Effector memory CD8-positive, alpha-beta T cell (primary cell): ENCODE measurements around the gene JAZF1.

Source experiments
- ATAC-seq: fragments of 150-1000 bp; cut with Tn5 transposase; replicated peaks from 2 replicates; pipeline ENCODE4 v1.10.0; 2021; ENCODE audit warnings: mild to moderate bottlenecking, moderate library complexity
- DNase-seq, 3 experiments: peaks; one replicate each; pipeline ENCODE4 v3.0.0; 2021
- H3K27ac Mint-ChIP-seq, 2 donors: one replicate each; pipeline ENCODE4 v1.8.0; 2022; ENCODE audit warnings: mild to moderate bottlenecking in 2 of 2, mixed read lengths in 2 of 2, moderate library complexity in 2 of 2
- H3K27me3 Mint-ChIP-seq, 2 donors: one replicate each; pipeline ENCODE4 v1.8.0; 2022; ENCODE audit warnings: mixed read lengths in 2 of 2
- H3K36me3 Mint-ChIP-seq: one replicate; pipeline ENCODE4 v1.8.0; 2022; ENCODE audit warnings: mild to moderate bottlenecking, moderate library complexity, mixed read lengths; ENCODE audit not compliant: insufficient read depth
- H3K4me1 Mint-ChIP-seq, 2 donors: one replicate each; pipeline ENCODE4 v1.8.0; 2022; ENCODE audit warnings: low read depth in 2 of 2, mixed read lengths in 2 of 2
- H3K4me3 Mint-ChIP-seq, 2 donors: one replicate each; pipeline ENCODE4 v1.8.0; 2022; ENCODE audit warnings: mild to moderate bottlenecking in 2 of 2, mixed read lengths in 2 of 2, moderate library complexity in 2 of 2
- H3K9me3 Mint-ChIP-seq, 2 donors: one replicate each; pipeline ENCODE4 v1.8.0; 2022; ENCODE audit warnings: mixed read lengths in 2 of 2

Gene JAZF1

GRCh38 chr7:27998382-27998781 lies 182.2 kb downstream of the JAZF1 start:
- no peaks in the 10 kb centered on the region for H3K9me3 Mint-ChIP-seq
- H3K27ac Mint-ChIP-seq: no peak overlapping the region
- H3K27me3 Mint-ChIP-seq: no peaks in the 10 kb centered on the region
- ATAC-seq (no peak), DNase-seq (no peak)
- H3K4me3 Mint-ChIP-seq: no peak overlapping the region
- H3K4me1 Mint-ChIP-seq: peaks cover 11 to 52% of the 10 kb centered on the region in 2 donors
- H3K36me3 Mint-ChIP-seq: peaks cover 3% of the 10 kb centered on the region

GRCh38 chr7:27997188-27997707 lies 183.3 kb downstream of the JAZF1 start:
- H3K4me3 Mint-ChIP-seq: no peak overlapping the region
- peak overlapping the region; percentile 9 to 33 for H3K27ac Mint-ChIP-seq

GRCh38 chr7:27996141-27996540 lies 184.5 kb downstream of the JAZF1 start:
- peaks cover 11 to 55% of the 10 kb centered on the region in 2 donors for H3K4me1 Mint-ChIP-seq
- DNase-seq (no peak), ATAC-seq (no peak)
- no peaks in the 10 kb centered on the region for H3K27me3 Mint-ChIP-seq
- no peaks in the 10 kb centered on the region for H3K9me3 Mint-ChIP-seq
- H3K4me3 Mint-ChIP-seq: no peak overlapping the region
- H3K27ac Mint-ChIP-seq: no peak overlapping the region
- H3K36me3 Mint-ChIP-seq: peaks cover 6% of the 10 kb centered on the region

More at GRCh38 chr7:27997188-27997707, 183.3 kb downstream of the JAZF1 start:
- Mint-ChIP-seq H3K36me3 (peaks cover 3% of the 10 kb centered on the region), H3K9me3 (no peaks in the 10 kb centered on the region), H3K4me1 (peaks cover 11 to 54% of the 10 kb centered on the region in 2 donors), H3K27me3 (no peaks in the 10 kb centered on the region)
- ATAC-seq: no peak
- DNase-seq: no peak

- H3K9me3 Mint-ChIP-seq: no peaks in the 10 kb centered on the region
- DNase-seq (no peak), ATAC-seq (no peak)
- H3K27me3 Mint-ChIP-seq: no peaks in the 10 kb centered on the region
- no peak overlapping the region for H3K4me3 Mint-ChIP-seq
- H3K27ac Mint-ChIP-seq: no peak overlapping the region
- peaks cover 11 to 55% of the 10 kb centered on the region in 2 donors for H3K4me1 Mint-ChIP-seq
- peaks cover 9% of the 10 kb centered on the region for H3K36me3 Mint-ChIP-seq
Observed at GRCh38 chr7:27995228-27995627, 185.4 kb downstream of the JAZF1 start.

GRCh38 chr7:27994639-27995038 lies 186.0 kb downstream of the JAZF1 start:
- Mint-ChIP-seq H3K4me1 (peaks cover 8 to 51% of the 10 kb centered on the region in 2 donors), H3K36me3 (peaks cover 9% of the 10 kb centered on the region), H3K27me3 (no peaks in the 10 kb centered on the region), H3K27ac (peak overlapping the region; percentile 19 to 42), H3K9me3 (no peaks in the 10 kb centered on the region), H3K4me3 (no peak overlapping the region)
- no peak for ATAC-seq
- DNase-seq: no peak

- H3K36me3 Mint-ChIP-seq: peaks cover 9% of the 10 kb centered on the region
- no peaks in the 10 kb centered on the region for H3K9me3 Mint-ChIP-seq
- H3K4me3 Mint-ChIP-seq: no peak overlapping the region
- no peak overlapping the region for H3K27ac Mint-ChIP-seq
- ATAC-seq (no peak), DNase-seq (no peak)
- H3K4me1 Mint-ChIP-seq: peaks cover 6 to 44% of the 10 kb centered on the region in 2 donors
- no peaks in the 10 kb centered on the region for H3K27me3 Mint-ChIP-seq
Observed at GRCh38 chr7:27992755-27993493, 187.7 kb downstream of the JAZF1 start.

- no peaks in the 10 kb centered on the region for H3K9me3 Mint-ChIP-seq
- no peaks in the 10 kb centered on the region for H3K27me3 Mint-ChIP-seq
- peaks cover 9% of the 10 kb centered on the region for H3K36me3 Mint-ChIP-seq
- no peak overlapping the region for H3K4me3 Mint-ChIP-seq
- DNase-seq (no peak), ATAC-seq (no peak)
- H3K27ac Mint-ChIP-seq: peak overlapping the region in 1 of 2 donors; percentile 67
- peaks cover 6 to 39% of the 10 kb centered on the region in 2 donors for H3K4me1 Mint-ChIP-seq
Observed at GRCh38 chr7:27992097-27992496, 188.5 kb downstream of the JAZF1 start.

- peaks cover 3 to 31% of the 10 kb centered on the region in 2 donors for H3K4me1 Mint-ChIP-seq
- DNase-seq (no peak), ATAC-seq (no peak)
- H3K27me3 Mint-ChIP-seq: no peaks in the 10 kb centered on the region
- peak overlapping the region in 1 of 2 donors; percentile 67 for H3K27ac Mint-ChIP-seq
- H3K9me3 Mint-ChIP-seq: no peaks in the 10 kb centered on the region
- peaks cover 6% of the 10 kb centered on the region for H3K36me3 Mint-ChIP-seq
- no peak overlapping the region for H3K4me3 Mint-ChIP-seq
Observed at GRCh38 chr7:27991006-27991528, 189.5 kb downstream of the JAZF1 start.

- no peaks in the 10 kb centered on the region for H3K27me3 Mint-ChIP-seq
- H3K4me1 Mint-ChIP-seq: peaks cover 16 to 28% of the 10 kb centered on the region in 2 donors
- H3K27ac Mint-ChIP-seq: peak overlapping the region in 1 of 2 donors; percentile 54
- no peaks in the 10 kb centered on the region for H3K9me3 Mint-ChIP-seq
- DNase-seq: no peak
- H3K4me3 Mint-ChIP-seq: no peak overlapping the region
- no peak for ATAC-seq
- peaks cover 2% of the 10 kb centered on the region for H3K36me3 Mint-ChIP-seq
Observed at GRCh38 chr7:27976531-27976930, 204.1 kb downstream of the JAZF1 start.

GRCh38 chr7:27973625-27974024 lies 207.0 kb downstream of the JAZF1 start:
- ATAC-seq: no peak
- Mint-ChIP-seq H3K36me3 (peaks cover 2% of the 10 kb centered on the region), H3K9me3 (no peaks in the 10 kb centered on the region), H3K27me3 (no peaks in the 10 kb centered on the region), H3K4me3 (no peak overlapping the region), H3K4me1 (peaks cover 19 to 30% of the 10 kb centered on the region in 2 donors), H3K27ac (peak overlapping the region in 1 of 2 donors; percentile 2)
- DNase-seq: no peak

- Mint-ChIP-seq H3K27ac (peak overlapping the region; percentile 47 to 76), H3K36me3 (peaks cover 2% of the 10 kb centered on the region), H3K4me3 (peak overlapping the region; percentile 72 to 80), H3K9me3 (no peaks in the 10 kb centered on the region), H3K27me3 (no peaks in the 10 kb centered on the region), H3K4me1 (peaks cover 18 to 35% of the 10 kb centered on the region in 2 donors)
- DNase-seq (peak in 2 of 3 experiments; percentile 3 to 12), ATAC-seq (peak; percentile 78)
Observed at GRCh38 chr7:27972276-27972675, 208.3 kb downstream of the JAZF1 start.

GRCh38 chr7:27971171-27971812 lies 209.3 kb downstream of the JAZF1 start:
- ATAC-seq: no peak
- peak overlapping the region; percentile 47 to 76 for H3K27ac Mint-ChIP-seq
- H3K4me1 Mint-ChIP-seq: peaks cover 18 to 41% of the 10 kb centered on the region in 2 donors
- no peak for DNase-seq
- peaks cover 2% of the 10 kb centered on the region for H3K36me3 Mint-ChIP-seq
- H3K4me3 Mint-ChIP-seq: peak overlapping the region; percentile 72 to 80
- no peaks in the 10 kb centered on the region for H3K9me3 Mint-ChIP-seq
- H3K27me3 Mint-ChIP-seq: no peaks in the 10 kb centered on the region

GRCh38 chr7:27970350-27970749 lies 210.2 kb downstream of the JAZF1 start:
- ATAC-seq (no peak), DNase-seq (no peak)
- Mint-ChIP-seq H3K27me3 (no peaks in the 10 kb centered on the region), H3K36me3 (peaks cover 2% of the 10 kb centered on the region), H3K27ac (peak overlapping the region in 1 of 2 donors; percentile 73), H3K4me1 (peaks cover 18 to 41% of the 10 kb centered on the region in 2 donors), H3K4me3 (no peak overlapping the region), H3K9me3 (no peaks in the 10 kb centered on the region)
